ENCODE data around the gene RETREG1.
"Not testable (repeated sequence)": the region's sequence is repeated elsewhere in the genome, so short reads cannot be mapped to it uniquely, and the experiment has no call there.

Gene RETREG1

GRCh38 chr5:16616536-16617273 lies at the start of gene RETREG1:
TSS of gene RETREG1 (minus strand) at chr5:16616997. CDS start at chr5:16616971, 26 bp downstream.
- DNase-seq = no peak

DNA sequence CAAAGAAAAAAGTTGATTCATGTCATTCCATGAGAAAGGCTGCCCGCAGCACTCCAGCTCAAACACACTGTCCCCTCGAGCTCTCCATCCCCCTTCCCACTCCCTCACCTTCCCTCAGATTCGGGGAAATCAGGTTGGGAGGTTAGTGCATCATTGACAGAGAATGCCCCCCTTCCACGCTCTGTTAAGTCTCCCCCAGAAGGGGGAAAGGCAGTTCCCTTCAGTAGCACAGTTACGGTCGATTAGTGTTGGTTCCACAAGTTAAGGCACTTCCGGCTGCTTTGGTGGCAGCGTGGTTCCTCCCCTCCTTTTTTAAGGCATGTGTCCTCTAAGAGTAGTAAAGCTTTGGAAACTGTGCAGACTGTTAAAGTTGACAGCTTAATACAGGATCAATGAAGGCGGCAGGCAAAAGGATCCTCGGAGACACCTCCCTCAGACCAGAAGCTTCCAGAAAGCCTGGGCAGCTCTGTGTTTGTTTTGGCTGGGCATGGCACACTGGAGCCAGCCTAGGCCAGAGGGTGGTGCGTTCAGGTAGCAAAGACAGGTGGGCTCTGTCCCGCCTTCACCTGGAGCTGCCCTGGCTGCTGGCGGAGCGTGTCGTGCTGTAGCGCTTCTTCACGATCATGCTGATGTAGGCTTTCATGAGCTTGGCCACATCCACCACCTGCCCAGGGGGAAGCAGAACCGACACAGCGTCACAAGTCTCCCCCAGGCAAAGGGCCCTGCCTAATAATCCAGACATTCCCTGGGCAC lies 49.5 kb upstream of the RETREG1 start:
- DNase-seq = no peak

DNA sequence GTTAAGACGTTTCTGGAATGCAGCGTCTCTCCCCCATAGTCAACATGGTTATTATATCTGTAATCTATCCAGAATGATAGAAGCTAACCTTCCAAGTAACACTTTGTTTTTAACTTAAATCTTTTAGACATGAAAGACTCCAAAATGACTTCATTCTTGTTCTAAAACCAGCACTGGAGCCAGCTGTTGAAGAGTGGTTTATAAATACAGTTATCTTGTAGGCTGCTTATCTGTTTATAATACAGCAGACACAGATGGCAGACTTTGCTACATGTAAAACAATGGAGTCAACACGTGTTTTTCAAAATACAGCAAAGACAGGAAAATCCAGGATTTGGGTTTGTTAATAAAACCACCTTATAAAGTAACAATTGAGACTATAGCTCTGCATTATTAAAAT lies 48.8 kb upstream of the RETREG1 start:
- no peak for DNase-seq

- no peak for DNase-seq
These were observed 47.6 kb upstream of the RETREG1 start for GRCh38 chr5:16664368-16664767.

DNA sequence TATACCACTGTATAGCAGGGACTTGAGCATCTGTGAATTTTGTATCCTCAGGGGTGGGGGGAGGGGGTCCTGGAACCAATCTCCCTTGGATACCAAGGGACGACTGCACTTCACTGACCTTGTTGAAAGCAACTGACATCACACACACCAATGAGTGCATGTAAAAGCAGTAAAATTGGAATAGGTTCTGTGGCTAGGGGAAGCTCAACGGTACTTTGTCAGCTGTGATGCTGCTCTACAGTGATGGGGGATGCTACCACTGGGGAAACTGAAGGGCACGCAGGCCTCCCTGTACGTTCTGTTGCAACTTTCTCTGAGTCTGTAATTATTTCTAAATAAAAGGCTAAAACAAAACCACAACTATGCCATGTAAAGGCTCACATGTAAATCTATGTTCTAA lies 47.0 kb upstream of the RETREG1 start:
- no peak for DNase-seq

DNA sequence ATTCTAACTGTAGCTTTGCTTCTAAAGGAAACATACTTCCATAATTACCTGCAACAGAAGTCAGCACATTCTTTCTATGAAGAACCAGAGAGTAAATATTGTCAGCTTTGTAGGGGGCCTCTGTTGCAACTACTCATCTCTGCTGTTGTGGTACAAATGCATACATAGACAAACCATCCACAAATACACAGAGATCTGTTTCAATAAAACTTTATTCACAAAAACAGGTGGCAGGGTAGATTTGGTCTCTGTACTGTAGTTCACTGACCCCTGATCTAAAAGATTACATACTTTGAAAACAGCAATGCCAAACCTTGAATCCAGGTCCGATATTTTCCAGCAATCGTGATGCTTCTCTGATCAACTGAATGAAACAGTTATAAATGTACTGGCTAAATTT lies 44.9 kb upstream of the RETREG1 start:
- DNase-seq = no peak

DNA sequence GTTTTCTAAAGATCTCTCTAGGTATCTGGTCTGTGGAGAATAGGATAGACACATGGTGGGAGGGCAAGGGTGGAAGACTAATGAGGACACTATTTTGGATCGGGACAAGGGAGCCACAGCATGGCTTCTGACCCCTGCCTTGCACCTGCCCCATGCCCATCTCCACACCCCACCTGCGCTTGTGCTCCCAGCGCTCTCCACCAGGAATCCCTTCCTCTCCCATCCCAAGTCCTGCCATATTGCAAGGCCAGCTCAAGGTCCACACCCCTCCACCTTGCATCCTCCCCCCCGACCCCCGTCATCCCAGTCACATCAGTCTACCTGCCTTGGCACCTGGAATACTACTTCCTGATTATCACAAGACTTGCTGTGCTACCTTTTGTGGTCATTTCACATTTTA lies 44.2 kb upstream of the RETREG1 start:
- no peak for DNase-seq

- no peak for DNase-seq
These were observed 42.7 kb upstream of the RETREG1 start for GRCh38 chr5:16659536-16659935.

GRCh38 chr5:16656561-16657191 lies 39.9 kb upstream of the RETREG1 start:
- DNase-seq = no peak

DNA sequence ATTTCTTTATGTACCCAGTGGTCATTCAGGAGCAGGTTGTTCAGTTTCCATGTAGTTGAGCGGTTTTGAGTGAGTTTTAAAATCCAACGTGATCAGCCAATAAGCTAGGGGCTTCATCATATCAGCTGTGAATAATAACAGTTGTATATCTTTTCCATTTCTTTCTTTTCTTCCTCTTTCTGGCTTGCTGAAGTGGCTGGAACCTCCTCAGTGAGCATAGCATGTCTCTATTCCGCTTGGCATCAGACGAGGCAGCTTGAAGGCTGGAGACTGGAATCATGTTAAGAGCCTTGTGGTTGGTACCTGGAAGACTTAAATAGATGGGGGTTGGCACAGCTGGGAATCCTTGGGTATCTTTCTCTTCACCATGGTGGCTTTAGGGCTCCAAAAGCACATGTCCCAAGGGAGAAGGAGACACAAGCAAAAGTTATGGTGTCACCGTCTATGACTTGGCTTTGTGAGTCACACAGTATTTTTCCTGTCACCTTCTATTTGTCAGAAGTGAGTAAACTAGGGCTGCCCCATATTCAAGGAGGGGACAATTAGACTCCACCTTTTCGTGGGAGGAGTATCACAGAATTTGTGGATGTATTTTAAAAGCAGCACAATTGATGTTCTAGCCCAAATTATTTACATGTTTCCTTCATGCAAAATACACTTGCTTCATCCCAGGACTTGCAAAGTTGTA lies 38.0 kb upstream of the RETREG1 start:
- DNase-seq = no peak

DNA sequence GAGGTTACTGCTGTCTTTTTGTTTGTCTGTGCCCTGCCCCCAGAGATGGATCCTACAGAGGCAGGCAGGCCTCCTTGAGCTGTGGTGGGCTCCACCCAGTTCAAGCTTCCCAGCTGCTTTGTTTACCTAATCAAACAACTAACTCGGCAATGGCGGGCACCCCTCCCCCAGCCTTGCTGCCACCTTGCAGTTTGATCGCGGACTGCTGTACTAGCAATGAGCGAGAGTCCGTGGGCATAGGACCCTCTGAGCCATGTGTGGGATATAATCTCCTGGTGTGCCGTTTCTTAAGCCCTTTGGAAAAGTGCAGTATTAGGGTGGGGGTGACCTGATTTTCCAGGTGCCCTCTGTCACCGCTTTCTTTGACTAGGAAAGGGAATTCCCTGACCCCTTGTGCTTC lies 31.9 kb upstream of the RETREG1 start:
- not testable (repeated sequence) for DNase-seq

DNA sequence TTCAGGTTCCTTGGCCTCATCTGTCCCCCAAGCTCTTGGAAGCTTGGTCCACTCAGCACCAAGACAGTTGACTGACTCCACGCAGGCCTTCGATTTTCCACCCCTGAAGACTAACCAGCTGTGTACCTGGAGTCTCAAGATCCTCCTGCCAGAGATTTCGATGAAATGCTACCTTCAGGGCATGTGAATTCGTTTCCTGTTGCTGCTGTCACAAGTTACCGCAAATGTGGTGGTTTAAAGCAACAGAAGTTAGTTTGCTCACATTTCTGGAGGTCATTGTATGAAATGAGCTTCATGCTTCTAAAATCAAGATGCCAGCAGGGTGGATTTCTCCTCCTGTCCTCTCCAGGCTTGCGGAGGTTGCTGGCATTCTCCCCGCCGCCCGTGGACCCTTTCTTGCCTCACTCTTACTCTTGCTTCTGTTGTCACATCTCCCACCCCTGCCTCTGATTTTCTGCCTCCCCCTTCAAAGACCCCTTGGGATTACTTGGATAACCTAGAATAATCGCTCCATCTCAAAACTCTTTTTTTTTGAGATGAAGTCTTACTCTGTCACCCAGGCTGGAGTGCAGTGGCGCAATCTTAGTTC lies 27.6 kb upstream of the RETREG1 start:
- DNase-seq = no peak

DNA sequence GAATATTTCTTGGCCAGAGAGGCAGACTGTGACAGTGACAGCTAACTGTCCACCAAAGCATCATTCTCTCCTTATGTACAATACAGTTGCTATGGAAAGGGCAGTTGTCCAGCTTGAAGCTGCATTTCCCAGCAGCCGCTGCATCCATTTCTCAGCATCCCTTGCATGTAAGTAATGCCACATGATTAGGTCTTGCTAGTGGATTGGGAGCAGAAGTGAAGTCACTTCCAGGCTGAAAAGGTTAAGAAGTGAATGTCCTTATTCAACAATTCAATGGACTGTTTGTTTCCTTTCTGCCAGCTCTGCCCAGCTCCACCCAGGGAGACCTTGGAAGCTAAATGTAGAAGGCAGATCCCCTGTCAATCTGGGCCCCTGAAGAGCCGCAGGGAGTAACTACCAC lies 26.1 kb upstream of the RETREG1 start:
- no peak for DNase-seq

DNA sequence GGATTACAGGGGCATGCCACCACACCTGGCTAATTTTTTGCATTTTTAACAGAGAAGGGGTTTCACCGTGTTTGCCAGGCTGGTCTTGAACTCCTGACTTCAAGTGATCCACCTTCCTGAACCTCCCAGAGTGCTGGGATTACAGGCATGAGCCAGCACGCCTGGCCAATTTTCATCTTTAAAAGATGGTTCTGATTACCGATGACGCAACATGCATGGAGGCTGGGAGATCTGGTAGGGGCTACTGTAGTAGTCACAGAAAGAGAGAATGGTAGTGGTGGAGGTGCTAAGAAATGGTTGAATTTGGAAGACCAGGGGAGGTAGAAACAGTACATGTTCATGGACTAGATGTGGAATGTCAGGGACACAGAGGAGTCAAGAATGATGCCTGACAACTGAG lies 22.4 kb upstream of the RETREG1 start:
- DNase-seq = no peak

GRCh38 chr5:16628376-16628775 lies 11.6 kb upstream of the RETREG1 start:
- no peak for DNase-seq

- no peak for DNase-seq
These were observed 10.0 kb upstream of the RETREG1 start for GRCh38 chr5:16626696-16627264.

DNA sequence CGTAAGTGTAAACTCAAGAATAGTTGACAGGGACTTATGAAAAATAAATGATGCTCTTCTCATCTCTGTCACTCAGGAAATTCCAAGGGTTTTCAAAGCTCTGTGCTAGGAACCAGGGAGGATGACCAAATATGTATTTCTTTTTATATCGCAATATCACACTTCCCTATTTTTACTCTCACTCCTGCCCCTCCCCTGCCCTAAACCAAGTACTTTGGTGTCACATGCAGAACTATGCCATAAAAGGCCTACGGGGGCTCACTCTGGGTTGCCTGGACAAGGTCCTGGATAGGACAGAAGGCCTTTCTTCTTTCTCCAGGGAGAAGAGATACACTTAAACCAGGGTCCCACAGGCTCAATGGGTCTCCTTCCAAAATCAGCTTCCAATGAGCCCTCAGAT lies 8.3 kb upstream of the RETREG1 start:
- DNase-seq = no peak

- no peak for DNase-seq
These were observed 2.3 kb upstream of the RETREG1 start for GRCh38 chr5:16619136-16619535.

- no peak for DNase-seq
These were observed 1.5 kb upstream of the RETREG1 start for GRCh38 chr5:16618138-16618897.

GRCh38 chr5:16617274-16617968 lies 624 bp upstream of the RETREG1 start:
- no peak for DNase-seq

Measured in NCI-H2081 treated with DMSO at 0.1 percent for 48 hours (cell line).